Activated B cell treated with CpG ODN at 0.5 μM for 24 hours (primary cell): ENCODE measurements around the gene IGFL2. TPM values are rescaled to one million over a fixed set of nuclear protein-coding genes. Genes with fewer than 3 reads are reported as not detected.

Experiments
- ATAC-seq: fragments of 200-7000 bp; cut with Tn5 transposase; one replicate; pipeline ENCODE4 v1.10.0; 2021; ENCODE audit warnings: low read depth, mild to moderate bottlenecking, moderate library complexity
- CTCF ChIA-PET: fragments of 350-600 bp; sonication (Branson Sonifier 250); formaldehyde crosslinking; loops from one replicate; lab custom pipeline; 2021; ENCODE audit warnings: antibody characterized with exemption; lab: Charles Lee
- POLR2A ChIA-PET: fragments of 350-600 bp; sonication (Branson Sonifier 250); formaldehyde crosslinking; loops from one replicate; lab custom pipeline; 2021; ENCODE audit warnings: antibody characterized with exemption; lab: Charles Lee
- DNase-seq: peaks from one replicate; pipeline ENCODE4 v3.0.0; 2022
- H3K27ac Mint-ChIP-seq: one replicate; pipeline ENCODE4 v1.8.0; 2020; ENCODE audit warnings: mixed read lengths
- H3K27me3 Mint-ChIP-seq: one replicate; pipeline ENCODE4 v1.8.0; 2021; ENCODE audit warnings: mixed read lengths
- H3K36me3 Mint-ChIP-seq: one replicate; pipeline ENCODE4 v1.8.0; 2021; ENCODE audit warnings: low read depth, mixed read lengths
- H3K4me1 Mint-ChIP-seq: one replicate; pipeline ENCODE4 v1.8.0; 2021; ENCODE audit warnings: mixed read lengths
- H3K4me3 Mint-ChIP-seq: one replicate; pipeline ENCODE4 v1.8.0; 2020; ENCODE audit warnings: mild to moderate bottlenecking, mixed read lengths
- H3K9me3 Mint-ChIP-seq: one replicate; pipeline ENCODE4 v1.8.0; 2020; ENCODE audit warnings: mixed read lengths
- CTCF ChIP-seq: fragments of 200-600 bp; IDR thresholded peaks from one replicate; pipeline ENCODE4 v1.8.0; 2022; ENCODE audit warnings: antibody characterized with exemption, mild to moderate bottlenecking
- intact Hi-C: fragments of 100-400 bp; cut with micrococcal nuclease; formaldehyde crosslinking; loops from one replicate; pipeline ENCODE4 v1.15.1; 2024
- total RNA-seq: library from RNA; stranded (reverse); gene quantifications from 2 replicates; pipeline ENCODE4 v1.2.3, GENCODE V29; 2022

Gene IGFL2
- total RNA-seq, 1 donor from 2014 or later, result not detected

- no peak for DNase-seq
- no peak for ATAC-seq
- intact Hi-C loops, result no loop called here
- no peaks in the 10 kb centered on the region for H3K9me3 Mint-ChIP-seq
- H3K4me1 Mint-ChIP-seq, result no peaks in the 10 kb centered on the region
- H3K4me3 Mint-ChIP-seq, result no peak overlapping the region
- no peak overlapping the region for H3K27ac Mint-ChIP-seq
- ChIA-PET POLR2A (no interaction called here), CTCF (no interaction called here)
- TF ChIP-seq CTCF, result no peak
- no peaks in the 10 kb centered on the region for H3K36me3 Mint-ChIP-seq
- peaks cover 35% of the 10 kb centered on the region for H3K27me3 Mint-ChIP-seq
Measured at GRCh38 chr19:46141421-46141820, 6.6 kb upstream of the IGFL2 start.

GRCh38 chr19:46142294-46142693 is 5.7 kb upstream of the IGFL2 start:
- H3K27ac Mint-ChIP-seq, result no peak overlapping the region
- intact Hi-C loops, result no loop called here
- H3K27me3 Mint-ChIP-seq, result peaks cover 31% of the 10 kb centered on the region
- no peaks in the 10 kb centered on the region for H3K36me3 Mint-ChIP-seq
- no peak for ATAC-seq
- DNase-seq, result no peak
- H3K9me3 Mint-ChIP-seq, result no peaks in the 10 kb centered on the region
- no peak overlapping the region for H3K4me3 Mint-ChIP-seq
- TF ChIP-seq CTCF, result no peak
- ChIA-PET POLR2A (no interaction called here), CTCF (no interaction called here)
- no peaks in the 10 kb centered on the region for H3K4me1 Mint-ChIP-seq

GRCh38 chr19:46144756-46145155 is 3.3 kb upstream of the IGFL2 start:
- H3K9me3 Mint-ChIP-seq, result no peaks in the 10 kb centered on the region
- CTCF ChIA-PET, result no interaction called here
- TF ChIP-seq CTCF, result no peak
- peaks cover 23% of the 10 kb centered on the region for H3K27me3 Mint-ChIP-seq
- H3K4me3 Mint-ChIP-seq, result no peak overlapping the region
- no peak overlapping the region for H3K27ac Mint-ChIP-seq
- no peaks in the 10 kb centered on the region for H3K36me3 Mint-ChIP-seq
- no peaks in the 10 kb centered on the region for H3K4me1 Mint-ChIP-seq
- ATAC-seq (no peak), DNase-seq (no peak)
- POLR2A ChIA-PET, result no interaction called here
- intact Hi-C loops, result no loop called here

- Mint-ChIP-seq H3K27ac (no peak overlapping the region), H3K9me3 (no peaks in the 10 kb centered on the region), H3K4me1 (no peaks in the 10 kb centered on the region), H3K27me3 (peaks cover 28% of the 10 kb centered on the region), H3K4me3 (no peak overlapping the region), H3K36me3 (no peaks in the 10 kb centered on the region)
- ChIA-PET CTCF (no interaction called here), POLR2A (interaction anchor here (0.6 kb wide), 1 partner anchor 112 kb away, joined by 4 read pairs; no protein-coding TSS in a partner anchor)
- ATAC-seq (no peak), DNase-seq (no peak)
- no peak for TF ChIP-seq CTCF
- intact Hi-C loops, result no loop called here
Measured at GRCh38 chr19:46147166-46147740, 785 bp upstream of the IGFL2 start.

GRCh38 chr19:46150606-46151005 is 2.6 kb downstream of the IGFL2 start:
- no peak for TF ChIP-seq CTCF
- ATAC-seq (no peak), DNase-seq (no peak)
- POLR2A ChIA-PET, result no interaction called here
- no peaks in the 10 kb centered on the region for H3K36me3 Mint-ChIP-seq
- H3K4me3 Mint-ChIP-seq, result no peak overlapping the region
- no peaks in the 10 kb centered on the region for H3K9me3 Mint-ChIP-seq
- intact Hi-C loops, result no loop called here
- CTCF ChIA-PET, result no interaction called here
- peaks cover 31% of the 10 kb centered on the region for H3K27me3 Mint-ChIP-seq
- H3K27ac Mint-ChIP-seq, result no peak overlapping the region
- H3K4me1 Mint-ChIP-seq, result no peaks in the 10 kb centered on the region
